GM15510 (cell line): ENCODE measurements around the gene XPO4.

Experiments used
- POLR2A ChIP-seq: IDR thresholded peaks from 3 replicates; pipeline ENCODE4 v1.6.1; 2011; ENCODE audit warnings: borderline replicate concordance; ENCODE audit not compliant: insufficient read length; ENCODE audit errors: extremely low read depth

Gene XPO4

GRCh38 chr13:20833900-20834679, 68.5 kb downstream of the XPO4 start:
- TF ChIP-seq POLR2A, result no peak

- no peak for TF ChIP-seq POLR2A
Observed at GRCh38 chr13:20832861-20833260, 69.7 kb downstream of the XPO4 start.

GRCh38 chr13:20831933-20832332, 70.6 kb downstream of the XPO4 start:
- TF ChIP-seq POLR2A, result no peak

GRCh38 chr13:20831254-20831653, 71.3 kb downstream of the XPO4 start:
- no peak for TF ChIP-seq POLR2A

- no peak for TF ChIP-seq POLR2A
Observed at GRCh38 chr13:20828539-20829364, 73.8 kb downstream of the XPO4 start.

- TF ChIP-seq POLR2A, result no peak
Observed at GRCh38 chr13:20826843-20827560, 75.5 kb downstream of the XPO4 start.

- TF ChIP-seq POLR2A, result no peak
Observed at GRCh38 chr13:20826301-20826700, 76.2 kb downstream of the XPO4 start.

GRCh38 chr13:20825477-20825875, 77.1 kb downstream of the XPO4 start:
- TF ChIP-seq POLR2A, result no peak

GRCh38 chr13:20824762-20825476, 77.6 kb downstream of the XPO4 start:
- TF ChIP-seq POLR2A, result no peak

- TF ChIP-seq POLR2A, result no peak
Observed at GRCh38 chr13:20823071-20823470, 79.5 kb downstream of the XPO4 start.

GRCh38 chr13:20822406-20822805, 80.1 kb downstream of the XPO4 start:
- TF ChIP-seq POLR2A, result no peak

- no peak for TF ChIP-seq POLR2A
Observed at GRCh38 chr13:20819715-20820114, 82.8 kb downstream of the XPO4 start.

GRCh38 chr13:20815464-20815863, 87.1 kb downstream of the XPO4 start:
- TF ChIP-seq POLR2A, result no peak

GRCh38 chr13:20814224-20814910, 88.2 kb downstream of the XPO4 start:
- TF ChIP-seq POLR2A, result no peak
